Endodermal cell (in vitro differentiated cells): Measurements from ENCODE around the gene MKRN2. TPM values are rescaled to one million over a fixed set of nuclear protein-coding genes. Genes with fewer than 3 reads are reported as not detected.

Source experiments
- DNase-seq: peaks from one replicate; pipeline ENCODE4 v3.0.0-alpha.2; 2017
- H3K27ac ChIP-seq: 2 replicates; pipeline ENCODE4 v1.5.1; 2013; ENCODE audit warnings: mild to moderate bottlenecking, low read depth, low read length, moderate library complexity
- H3K27me3 ChIP-seq: 2 replicates; pipeline ENCODE4 v1.6.1; 2013; ENCODE audit warnings: mild to moderate bottlenecking, low read length, moderate library complexity; ENCODE audit not compliant: insufficient read depth, control insufficient read depth, poor library complexity, severe bottlenecking
- H3K36me3 ChIP-seq: 2 replicates; pipeline ENCODE4 v1.7.0; 2013; ENCODE audit warnings: mild to moderate bottlenecking, low read length, moderate library complexity; ENCODE audit not compliant: control insufficient read depth, insufficient read depth
- H3K4me1 ChIP-seq: one replicate; pipeline ENCODE4 v1.7.0; 2013; ENCODE audit warnings: low read length; ENCODE audit not compliant: control insufficient read depth, insufficient read depth
- H3K4me3 ChIP-seq: 2 replicates; pipeline ENCODE4 v1.5.1; 2013; ENCODE audit warnings: mild to moderate bottlenecking, low read length, moderate library complexity
- H3K9ac ChIP-seq: 2 replicates; pipeline ENCODE4 v1.6.1; 2013; ENCODE audit warnings: mild to moderate bottlenecking, low read length, moderate library complexity; ENCODE audit not compliant: poor library complexity, severe bottlenecking; ENCODE audit errors: extremely low read depth
- H3K9me3 ChIP-seq: 2 replicates; pipeline ENCODE4 v1.6.1; 2013; ENCODE audit warnings: mild to moderate bottlenecking, low read length, moderate library complexity; ENCODE audit not compliant: control insufficient read depth
- H3K27ac Mint-ChIP-seq: 2 replicates; pipeline ENCODE4 v1.8.0; 2020; ENCODE audit warnings: mixed read lengths
- H3K27me3 Mint-ChIP-seq: 2 replicates; pipeline ENCODE4 v1.8.0; 2021; ENCODE audit warnings: mild to moderate bottlenecking, mixed read lengths; ENCODE audit not compliant: insufficient read depth
- H3K36me3 Mint-ChIP-seq: 2 replicates; pipeline ENCODE4 v1.8.0; 2020; ENCODE audit warnings: low read depth, mixed read lengths
- H3K4me1 Mint-ChIP-seq: 2 replicates; pipeline ENCODE4 v1.8.0; 2020; ENCODE audit warnings: mixed read lengths
- H3K4me3 Mint-ChIP-seq: 2 replicates; pipeline ENCODE4 v1.8.0; 2020; ENCODE audit warnings: mild to moderate bottlenecking, moderate library complexity, mixed read lengths
- H3K9me3 Mint-ChIP-seq: 2 replicates; pipeline ENCODE4 v1.8.0; 2020; ENCODE audit warnings: mild to moderate bottlenecking, mixed read lengths
- CTCF ChIP-seq: fragments of 200-600 bp; sonication (generic); conservative IDR thresholded peaks from 2 replicates; pipeline ENCODE4 v1.5.0; 2021; ENCODE audit warnings: antibody characterized with exemption, mild to moderate bottlenecking
- WGBS, 2 experiments: methylation state at CpG; one replicate each; pipeline versions ENCODE4 v1.1.5 to v1.1.7; 2013; ENCODE audit warnings: missing lambda C conversion rate in 2 of 2, mixed read lengths in 1 of 2; ENCODE audit not compliant: insufficient coverage in 1 of 2, insufficient read length in 1 of 2; 5-methylcytosine and 5-hydroxymethylcytosine counted together
- total RNA-seq, 2 donors: library from RNA; stranded (reverse); fragmentation: NEBNext Ultra II Directional in 1 of 2; extraction: Animal tissue kit (Norgen Biotek cat#: 25700) in 1 of 2; gene quantifications; 2 replicates in 1 of 2; 3 replicates in 1 of 2; pipeline ENCODE4 v1.2.1, GENCODE V29; 2021

The MKRN2 gene
- total RNA-seq, 2 donors from 2014 or later: 18.8 to 23.3 TPM

GRCh38 chr3:12574131-12574530 is 17.2 kb downstream of the MKRN2 start:
- H3K4me3 Mint-ChIP-seq: no peak overlapping the region
- no peak for DNase-seq
- H3K4me1 ChIP-seq: no peaks in the 10 kb centered on the region
- H3K4me3 ChIP-seq: no peak overlapping the region
- peak overlapping the region; percentile 76 for H3K27ac Mint-ChIP-seq
- no peaks in the 10 kb centered on the region for H3K27me3 Mint-ChIP-seq
- no peaks in the 10 kb centered on the region for H3K9me3 ChIP-seq
- 95 to 97% methylated on average over 6 of the region's 6 CpGs for WGBS, 2 experiments
- no peak overlapping the region for H3K9ac ChIP-seq
- peaks cover 81% of the 10 kb centered on the region for H3K36me3 Mint-ChIP-seq
- no peak overlapping the region for H3K27ac ChIP-seq
- no peak for TF ChIP-seq CTCF
- peaks cover 83% of the 10 kb centered on the region for H3K36me3 ChIP-seq
- H3K27me3 ChIP-seq: no peaks in the 10 kb centered on the region
- H3K4me1 Mint-ChIP-seq: no peaks in the 10 kb centered on the region
- no peaks in the 10 kb centered on the region for H3K9me3 Mint-ChIP-seq

- Mint-ChIP-seq H3K9me3 (no peaks in the 10 kb centered on the region), H3K27ac (no peak overlapping the region), H3K4me1 (no peaks in the 10 kb centered on the region), H3K36me3 (peaks cover 81% of the 10 kb centered on the region), H3K4me3 (no peak overlapping the region), H3K27me3 (no peaks in the 10 kb centered on the region)
- peaks cover 84% of the 10 kb centered on the region for H3K36me3 ChIP-seq
- no peak for TF ChIP-seq CTCF
- no peaks in the 10 kb centered on the region for H3K4me1 ChIP-seq
- no peak overlapping the region for H3K4me3 ChIP-seq
- H3K9ac ChIP-seq: no peak overlapping the region
- H3K27me3 ChIP-seq: no peaks in the 10 kb centered on the region
- H3K27ac ChIP-seq: no peak overlapping the region
- no peak for DNase-seq
- WGBS, 2 experiments: 94 to 96% methylated on average over 5 to 7 of the region's 7 CpGs
- no peaks in the 10 kb centered on the region for H3K9me3 ChIP-seq
Measured at GRCh38 chr3:12574661-12575060, 17.8 kb downstream of the MKRN2 start.

DNA sequence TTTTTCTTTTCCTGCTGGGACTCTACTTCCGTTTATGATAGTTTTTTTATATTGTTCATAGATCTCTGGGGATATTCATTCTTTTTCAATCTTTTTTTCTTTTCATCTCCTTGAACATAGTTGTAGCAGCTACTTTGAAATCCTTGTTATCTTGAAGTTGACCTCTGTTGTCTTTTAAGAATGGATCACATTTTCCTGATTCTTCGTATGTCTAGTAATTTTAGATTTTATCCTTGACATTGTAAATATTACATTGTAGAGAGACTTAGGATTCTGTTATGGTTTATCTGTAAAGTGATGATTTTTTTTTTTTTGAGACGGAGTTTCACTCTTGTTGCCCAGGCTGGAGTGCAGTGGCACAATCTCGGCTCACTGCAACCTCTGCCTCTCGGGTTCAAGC is 20.5 kb downstream of the MKRN2 start:
- Mint-ChIP-seq H3K27ac (no peak overlapping the region), H3K9me3 (no peaks in the 10 kb centered on the region), H3K27me3 (no peaks in the 10 kb centered on the region), H3K4me3 (no peak overlapping the region), H3K4me1 (no peaks in the 10 kb centered on the region), H3K36me3 (peaks cover 76% of the 10 kb centered on the region)
- no peaks in the 10 kb centered on the region for H3K27me3 ChIP-seq
- H3K4me1 ChIP-seq: no peaks in the 10 kb centered on the region
- H3K4me3 ChIP-seq: no peak overlapping the region
- no peak for DNase-seq
- 92 to 100% methylated on average over 2 to 5 of the region's 5 CpGs for WGBS, 2 experiments
- no peaks in the 10 kb centered on the region for H3K9me3 ChIP-seq
- TF ChIP-seq CTCF: no peak
- no peak overlapping the region for H3K9ac ChIP-seq
- H3K36me3 ChIP-seq: peaks cover 80% of the 10 kb centered on the region
- no peak overlapping the region for H3K27ac ChIP-seq
